ENCODE data around the gene MTTP. TPM values are rescaled to one million over a fixed set of nuclear protein-coding genes. Genes with fewer than 3 reads are reported as not detected.

Gene MTTP
- total RNA-seq, 1 donor from 2014 or later = not detected

- TF ChIP-seq CTCF (IDR thresholded peaks at IDR 0.05) = no peak
- Mint-ChIP-seq H3K4me1 (ENCODE audit: low read depth) (peaks cover 3% of the 10 kb centered on the region), H3K27ac (ENCODE audit: unreplicated experiment) (no peak overlapping the region), H3K36me3 (ENCODE audit: low read depth) (no peaks in the 10 kb centered on the region), H3K27me3 (ENCODE audit: low read depth) (peaks cover 37% of the 10 kb centered on the region), H3K9me3 (ENCODE audit: low read depth) (no peaks in the 10 kb centered on the region), H3K4me3 (ENCODE audit: unreplicated experiment) (no peak overlapping the region)
- no peak for DNase-seq (ENCODE audit: low spot score)
Observed at GRCh38 chr4:99571883-99572282, 2.7 kb upstream of the MTTP start.

GRCh38 chr4:99572527-99573240, 1.9 kb upstream of the MTTP start:
- no peak for TF ChIP-seq CTCF (IDR thresholded peaks at IDR 0.05)
- Mint-ChIP-seq H3K4me1 (ENCODE audit: low read depth) (peaks cover 3% of the 10 kb centered on the region), H3K27me3 (ENCODE audit: low read depth) (peaks cover 35% of the 10 kb centered on the region), H3K27ac (ENCODE audit: unreplicated experiment) (no peak overlapping the region), H3K4me3 (ENCODE audit: unreplicated experiment) (no peak overlapping the region), H3K9me3 (ENCODE audit: low read depth) (no peaks in the 10 kb centered on the region), H3K36me3 (ENCODE audit: low read depth) (no peaks in the 10 kb centered on the region)
- no peak for DNase-seq (ENCODE audit: low spot score)

GRCh38 chr4:99573735-99574368, 772 bp upstream of the MTTP start:
- DNase-seq (ENCODE audit: low spot score) = no peak
- Mint-ChIP-seq H3K4me3 (ENCODE audit: unreplicated experiment) (no peak overlapping the region), H3K27ac (ENCODE audit: unreplicated experiment) (no peak overlapping the region), H3K36me3 (ENCODE audit: low read depth) (no peaks in the 10 kb centered on the region), H3K27me3 (ENCODE audit: low read depth) (peaks cover 28% of the 10 kb centered on the region), H3K9me3 (ENCODE audit: low read depth) (no peaks in the 10 kb centered on the region), H3K4me1 (ENCODE audit: low read depth) (peaks cover 3% of the 10 kb centered on the region)
- TF ChIP-seq CTCF (IDR thresholded peaks at IDR 0.05) = no peak

- H3K9me3 Mint-ChIP-seq (ENCODE audit: low read depth) = no peaks in the 10 kb centered on the region
- H3K4me3 Mint-ChIP-seq (ENCODE audit: unreplicated experiment) = no peak overlapping the region
- peaks cover 3% of the 10 kb centered on the region for H3K4me1 Mint-ChIP-seq (ENCODE audit: low read depth)
- no peak for TF ChIP-seq CTCF (IDR thresholded peaks at IDR 0.05)
- H3K27me3 Mint-ChIP-seq (ENCODE audit: low read depth) = peaks cover 32% of the 10 kb centered on the region
- DNase-seq (ENCODE audit: low spot score) = no peak
- no peak overlapping the region for H3K27ac Mint-ChIP-seq (ENCODE audit: unreplicated experiment)
- no peaks in the 10 kb centered on the region for H3K36me3 Mint-ChIP-seq (ENCODE audit: low read depth)
Observed at GRCh38 chr4:99578714-99579113, 4.1 kb downstream of the MTTP start.

- no peaks in the 10 kb centered on the region for H3K9me3 Mint-ChIP-seq (ENCODE audit: low read depth)
- H3K27me3 Mint-ChIP-seq (ENCODE audit: low read depth) = peaks cover 33% of the 10 kb centered on the region
- H3K27ac Mint-ChIP-seq (ENCODE audit: unreplicated experiment) = no peak overlapping the region
- TF ChIP-seq CTCF (IDR thresholded peaks at IDR 0.05) = no peak
- no peak for DNase-seq (ENCODE audit: low spot score)
- H3K36me3 Mint-ChIP-seq (ENCODE audit: low read depth) = no peaks in the 10 kb centered on the region
- H3K4me3 Mint-ChIP-seq (ENCODE audit: unreplicated experiment) = no peak overlapping the region
- H3K4me1 Mint-ChIP-seq (ENCODE audit: low read depth) = peaks cover 10% of the 10 kb centered on the region
Observed at GRCh38 chr4:99585516-99585915, 10.9 kb downstream of the MTTP start.
